GM12878 (cell line): ENCODE measurements around the gene PDGFD. TPM values are rescaled to one million over a fixed set of nuclear protein-coding genes. Genes with fewer than 3 reads are reported as not detected.

Experiments
- ATAC-seq: fragments of 200-7000 bp; cut with Tn5 transposase; 3 replicates; pipeline ENCODE4 v1.9.1; 2020; ENCODE audit warnings: mild to moderate bottlenecking, moderate library complexity
- BruUV-seq: library from RNA; stranded (reverse); fragments of 400-500 nt; replicated peaks from 2 replicates; lab custom pipeline; 2021; lab: Mats Ljungman, UMichigan
- CTCF ChIA-PET: fragments of 300-600 bp; sonication (Branson Sonifier 250); formaldehyde crosslinking; extraction: SDS; loops from one replicate; lab custom pipeline; 2021; ENCODE audit warnings: inconsistent platforms; lab: Yijun Ruan, JAX
- POLR2A ChIA-PET: fragments of 350-600 bp; formaldehyde crosslinking; extraction: SDS; loops from one replicate; lab custom pipeline; 2021; ENCODE audit warnings: inconsistent platforms; lab: Charles Lee
- RAD21 ChIA-PET: fragments of 300-600 bp; sonication (Branson Sonifier 250); formaldehyde crosslinking; loops from one replicate; lab custom pipeline; 2023; ENCODE audit warnings: antibody characterized with exemption; ENCODE audit not compliant: unreplicated experiment; lab: Charles Lee
- SMC1A ChIA-PET: fragments of 300-600 bp; sonication (Branson Sonifier 250); formaldehyde crosslinking; loops from one replicate; lab custom pipeline; 2023; ENCODE audit not compliant: unreplicated experiment, uncharacterized antibody; lab: Charles Lee
- DNase-seq: peaks from one replicate; pipeline ENCODE4 v3.0.0-alpha.2; 2011; ENCODE audit warnings: low read depth, low spot score
- FAIRE-seq: peaks from 3 replicates; lab custom pipeline; 2011; peaks lifted over from hg19 to GRCh38; lab: Jason Lieb, UNC
- H2AFZ ChIP-seq: 2 replicates; pipeline ENCODE4 v1.6.0; 2011; ENCODE audit warnings: low read depth, low read length, control low read depth; ENCODE audit not compliant: control insufficient read depth
- H3K27ac ChIP-seq: 2 replicates; pipeline ENCODE4 v1.5.1; 2011; ENCODE audit warnings: control low read depth; ENCODE audit not compliant: control insufficient read depth, insufficient read depth
- H3K27me3 ChIP-seq, 2 experiments: replicated peaks in 1 of 2; 2 replicates each; pipeline versions ENCODE4 v1.6.0 to v1.6.1; 2011; ENCODE audit warnings: low read length in 1 of 2; ENCODE audit not compliant: control insufficient read depth in 2 of 2, insufficient read depth in 2 of 2
- H3K36me3 ChIP-seq, 2 experiments: 2 replicates each; pipeline ENCODE4 v1.5.1; 2011; ENCODE audit warnings: low read length in 1 of 2; ENCODE audit not compliant: control insufficient read depth in 2 of 2, insufficient read depth in 2 of 2
- H3K4me1 ChIP-seq: 2 replicates; pipeline ENCODE4 v1.6.1; 2011; ENCODE audit warnings: mild to moderate bottlenecking, low read length, moderate library complexity, mixed read lengths; ENCODE audit not compliant: control insufficient read depth, insufficient read depth
- H3K4me2 ChIP-seq: 2 replicates; pipeline ENCODE4 v1.6.0; 2011; ENCODE audit warnings: control low read depth; ENCODE audit not compliant: control insufficient read depth, insufficient read depth
- H3K4me3 ChIP-seq: fragments of 200-600 bp; sonication (generic); 2 replicates; pipeline ENCODE4 v1.5.1; 2016
- H3K79me2 ChIP-seq: 2 replicates; pipeline ENCODE4 v1.6.0; 2011; ENCODE audit warnings: low read length; ENCODE audit not compliant: control insufficient read depth, insufficient read depth
- H3K9ac ChIP-seq: 2 replicates; pipeline ENCODE4 v1.8.0; 2011; ENCODE audit warnings: low read length, control low read depth, mixed read lengths; ENCODE audit not compliant: control insufficient read depth, insufficient read depth
- H3K9me3 ChIP-seq: replicated peaks from 3 replicates; pipeline ENCODE4 v1.5.1; 2011; ENCODE audit warnings: mild to moderate bottlenecking, low read length; ENCODE audit not compliant: control insufficient read depth, insufficient read depth
- H4K20me1 ChIP-seq: 2 replicates; pipeline ENCODE4 v1.6.0; 2011; ENCODE audit not compliant: control insufficient read depth, insufficient read depth
- CHD2 ChIP-seq: IDR thresholded peaks from 2 replicates; pipeline ENCODE4 v1.6.1; 2011; ENCODE audit warnings: low read depth, low read length, improper control_type of control experiment, borderline replicate concordance
- IKZF2 ChIP-seq, 2 experiments: fragments of 450-650 bp; IDR thresholded peaks; 2 replicates each; pipeline ENCODE4 v1.6.1; 2017; ENCODE audit warnings: mild to moderate bottlenecking in 2 of 2, moderate library complexity in 2 of 2
- MEF2A ChIP-seq: IDR thresholded peaks from 2 replicates; pipeline ENCODE4 v1.6.1; 2011; ENCODE audit warnings: low read depth, mild to moderate bottlenecking, low read length, moderate library complexity; ENCODE audit not compliant: insufficient read depth
- PAX5 ChIP-seq: IDR thresholded peaks from 2 replicates; pipeline ENCODE4 v1.6.1; 2011; ENCODE audit warnings: low read depth, low read length, borderline replicate concordance
- RCOR1 ChIP-seq: conservative IDR thresholded peaks from 2 replicates; pipeline ENCODE4 v1.6.1; 2012; ENCODE audit warnings: low read depth, low read length, improper control_type of control experiment
- RUNX3 ChIP-seq: IDR thresholded peaks from 2 replicates; pipeline ENCODE4 v1.6.1; 2012; ENCODE audit warnings: low read length, inconsistent platforms
- ZNF687 ChIP-seq: fragments of 450-650 bp; IDR thresholded peaks from 2 replicates; pipeline ENCODE4 v1.6.1; 2017; ENCODE audit warnings: mild to moderate bottlenecking, moderate library complexity
- WGBS: methylation state at CpG from one replicate; pipeline ENCODE4 v1.1.6; 2016; ENCODE audit warnings: low lambda C conversion rate; ENCODE audit not compliant: insufficient replicate concordance, insufficient coverage; ENCODE audit errors: missing lambda C conversion rate; 5-methylcytosine and 5-hydroxymethylcytosine counted together
- in situ Hi-C: fragments of 300-500 bp; cut with MboI; formaldehyde crosslinking; loops from 9 replicates; pipeline ENCODE4 v1.14.3; 2018; ENCODE audit warnings: mixed read lengths
- intact Hi-C: fragments of 100-400 bp; cut with micrococcal nuclease; formaldehyde crosslinking; loops from one replicate; pipeline ENCODE4 v1.14.2; 2022; ENCODE audit not compliant: unreplicated experiment
- polyA plus RNA-seq, 11 experiments: library from polyadenylated mRNA; depleted of rRNA in 4 of 11; unstranded in 6 of 11; stranded (reverse) in 5 of 11; fragments of >200 nt; fragmentation: Nextera tagmentation in 4 of 11; fragmentation: Illumina TruSeq in 1 of 11; extraction: Ambion mirVana in 4 of 11; extraction: Trizol in 1 of 11; gene quantifications; 1 replicate in 1 of 11; 2 replicates in 10 of 11; pipeline versions ENCODE4 v1.2.1 to v1.2.3, GENCODE V29; 2011 to 2016; ENCODE audit warnings: inconsistent platforms in 2 of 11, missing spikeins in 2 of 11, low read depth in 1 of 11
- total RNA-seq, 4 experiments: library from RNA; depleted of rRNA in 3 of 4; stranded (reverse); fragments of >200 nt in 3 of 4; fragmentation: Illumina TruSeq in 1 of 4; extraction: Trizol in 1 of 4; gene quantifications; 2 replicates each; pipeline versions ENCODE4 v1.2.1 to v1.2.3, GENCODE V29; 2013 to 2021

PDGFD gene
- total and polyA plus RNA-seq, 10 of the 15 experiments (the other 5 are each of a cell fraction or from before 2014, with no cell fraction given) = 0.05 to 0.13 TPM; not detected in 8

GRCh38 chr11:103897160-103897936 lies 266.6 kb downstream of the PDGFD start:
- peaks cover 36% of the 10 kb centered on the region for H3K4me1 ChIP-seq
- peak overlapping the region; percentile 58 for H3K4me2 ChIP-seq
- intact Hi-C loops = no loop called here
- BruUV-seq = no TSS peak
- TF ChIP-seq CHD2 (no peak), ZNF687 (no peak), RCOR1 (no peak), RUNX3 (peak; percentile 22; the same call in 1 of the 2 replicates), MEF2A (0 out of 2 replicates have a peak, but pooled peaks have one; percentile 13), PAX5 (no peak), IKZF2 (IDR thresholded peaks at IDR 0.05) (0 out of 4 replicates have a peak, but pooled peaks of 1 of the 2 experiments have one; percentile 4)
- H3K27ac ChIP-seq = 0 out of 2 replicates have a peak overlapping the region, but pooled peaks have one; percentile 73
- H4K20me1 ChIP-seq = no peaks in the 10 kb centered on the region
- no peak overlapping the region for H2AFZ ChIP-seq
- POLR2A ChIA-PET = no interaction called here
- H3K9me3 ChIP-seq = no peaks in the 10 kb centered on the region
- H3K4me3 ChIP-seq = no peak overlapping the region; the same call in 1 of the 2 replicates
- no peak for FAIRE-seq
- no peak overlapping the region for H3K9ac ChIP-seq
- H3K36me3 ChIP-seq = no peaks in the 10 kb centered on the region
- SMC1A ChIA-PET = interaction anchor here (1.6 to 4.0 kb wide), 5 partner anchors 11 to 61 kb away, joined by 4 to 15 read pairs (median 6); no protein-coding TSS in a partner anchor
- no peak; the same call in 2 of the 3 replicates for ATAC-seq
- CTCF ChIA-PET = interaction anchor here (0.9 to 1.3 kb wide), 2 partner anchors 12 to 61 kb away, joined by 3 to 4 read pairs; no protein-coding TSS in a partner anchor
- in situ Hi-C loops = no loop called here
- H3K79me2 ChIP-seq = no peaks in the 10 kb centered on the region
- WGBS = 8% methylated on average over 4 of the region's 4 CpGs
- DNase-seq = no peak
- RAD21 ChIA-PET = interaction anchor here (1.2 to 2.7 kb wide), 3 partner anchors 10 to 61 kb away, joined by 3 to 10 read pairs (median 7); no protein-coding TSS in a partner anchor
- H3K27me3 ChIP-seq = no peaks in the 10 kb centered on the region
